HCT116 (cell line): ENCODE results near the gene HK1. TPM values are rescaled to one million over a fixed set of nuclear protein-coding genes. Genes with fewer than 3 reads are reported as not detected.

Experiments used
- ATAC-seq: fragments of 200-7000 bp; cut with Tn5 transposase; 2 replicates; pipeline ENCODE4 v1.9.1; 2020; ENCODE audit warnings: mild to moderate bottlenecking, moderate library complexity
- BruUV-seq: library from RNA; stranded (reverse); fragments of 400-500 nt; replicated peaks from 2 replicates; lab custom pipeline; 2021; lab: Mats Ljungman, UMichigan
- CTCF ChIA-PET: fragments of 300-600 bp; sonication (Branson Sonifier 250); formaldehyde crosslinking; loops from one replicate; lab custom pipeline; 2021; ENCODE audit warnings: antibody characterized with exemption; lab: Charles Lee
- POLR2A ChIA-PET: fragments of 300-600, 350-600 bp; sonication (Branson Sonifier 250); formaldehyde crosslinking; loops from one replicate; lab custom pipeline; 2021; ENCODE audit warnings: antibody characterized with exemption; lab: Charles Lee
- RAD21 ChIA-PET, 2 experiments: fragments of 300-600 bp; sonication (Branson Sonifier 250); formaldehyde crosslinking; loops; one replicate each; lab custom pipeline; 2023; ENCODE audit warnings: low total read pairs in 2 of 2; ENCODE audit not compliant: uncharacterized antibody in 2 of 2, unreplicated experiment in 2 of 2, low non-redundant PET in 1 of 2; lab: Charles Lee
- DNase-seq: peaks from one replicate; pipeline ENCODE4 v3.0.0-alpha.2; 2010; ENCODE audit warnings: low read depth, low spot score
- H2AFZ ChIP-seq: fragments of 200-600 bp; shearing (Covaris generic), sonication (generic); 2 replicates; pipeline ENCODE4 v1.6.1; 2017; ENCODE audit warnings: low read depth, mixed run types, mixed read lengths, antibody characterized with exemption, low read length; ENCODE audit not compliant: poor library complexity, severe bottlenecking
- H3K27ac ChIP-seq: 2 replicates; pipeline ENCODE4 v1.5.1; 2012; ENCODE audit warnings: low read depth, low read length
- H3K27me3 ChIP-seq: fragments of 200-600 bp; sonication (generic); 2 replicates; pipeline ENCODE4 v1.6.1; 2016; ENCODE audit warnings: mixed run types, low read length, mixed read lengths; ENCODE audit not compliant: insufficient read depth
- H3K36me3 ChIP-seq, 2 experiments: fragments of 200-500 bp in 1 of 2; fragments of 200-600 bp in 1 of 2; sonication (Bioruptor generic) in 1 of 2; sonication (generic) in 1 of 2; 2 replicates each; pipeline versions ENCODE4 v1.5.1 to v1.6.1; 2014 to 2016; ENCODE audit warnings: low read length in 2 of 2, inconsistent platforms in 1 of 2, mixed read lengths in 1 of 2, mixed run types in 1 of 2; ENCODE audit not compliant: insufficient read depth in 2 of 2, control insufficient read depth in 1 of 2
- H3K4me1 ChIP-seq, 2 experiments: fragments of 200-600 bp in 1 of 2; sonication (generic) in 1 of 2; 2 replicates each; pipeline versions ENCODE4 v1.5.1 to v1.6.1; 2012 to 2017; ENCODE audit warnings: low read length in 2 of 2, inconsistent platforms in 1 of 2, mild to moderate bottlenecking in 1 of 2, mixed read lengths in 1 of 2, mixed run types in 1 of 2, moderate library complexity in 1 of 2; ENCODE audit not compliant: insufficient read depth in 2 of 2, control insufficient read depth in 1 of 2
- H3K4me2 ChIP-seq: fragments of 200-600 bp; sonication (generic); 2 replicates; pipeline ENCODE4 v1.6.1; 2017; ENCODE audit warnings: mixed run types, low read length, mixed read lengths
- H3K4me3 ChIP-seq, 2 experiments: fragments of 200-600 bp in 1 of 2; sonication (generic) in 1 of 2; replicated peaks in 1 of 2; 2 replicates each; pipeline ENCODE4 v1.5.1; 2011 to 2016; ENCODE audit warnings: low read length in 2 of 2, control low read depth in 1 of 2, low read depth in 1 of 2, mild to moderate bottlenecking in 1 of 2, mixed read lengths in 1 of 2, mixed run types in 1 of 2
- H3K79me2 ChIP-seq: fragments of 200-600 bp; sonication (generic); 2 replicates; pipeline ENCODE4 v1.6.1; 2017; ENCODE audit warnings: mild to moderate bottlenecking, mixed run types, low read length, moderate library complexity, mixed read lengths; ENCODE audit not compliant: insufficient read depth
- H3K9ac ChIP-seq: fragments of 200-600 bp; sonication (generic); 2 replicates; pipeline ENCODE4 v1.6.1; 2016; ENCODE audit warnings: low read length, mixed read lengths
- H3K9me2 ChIP-seq: fragments of 200-600 bp; sonication (generic), shearing (Covaris generic); 2 replicates; pipeline ENCODE4 v1.6.1; 2017; ENCODE audit warnings: mixed run types, mild to moderate bottlenecking, moderate library complexity; ENCODE audit not compliant: insufficient read depth
- H3K9me3 ChIP-seq, 2 experiments: fragments of 200-500 bp in 1 of 2; fragments of 200-600 bp in 1 of 2; sonication (Bioruptor generic) in 1 of 2; sonication (generic) in 1 of 2; 2 replicates each; pipeline ENCODE4 v1.6.1; 2014 to 2017; ENCODE audit warnings: low read length in 2 of 2, mixed read lengths in 2 of 2, inconsistent platforms in 1 of 2, low read depth in 1 of 2, mild to moderate bottlenecking in 1 of 2, mixed run types in 1 of 2, moderate library complexity in 1 of 2; ENCODE audit not compliant: control insufficient read depth in 1 of 2, insufficient read depth in 1 of 2
- H4K20me1 ChIP-seq: fragments of 200-600 bp; sonication (generic), shearing (Covaris generic); 2 replicates; pipeline ENCODE4 v1.6.1; 2017; ENCODE audit warnings: mixed run types, mild to moderate bottlenecking, moderate library complexity; ENCODE audit not compliant: insufficient read depth
- CBX3 ChIP-seq: IDR thresholded peaks from 2 replicates; pipeline ENCODE4 v1.6.1; 2012; ENCODE audit warnings: low read depth
- CTCF ChIP-seq, 3 experiments: fragments of 200-600 bp in 1 of 3; sonication (generic) in 1 of 3; IDR thresholded peaks in 2 of 3; conservative IDR thresholded peaks in 1 of 3; 2 replicates each; pipeline ENCODE4 v1.5.1; 2012 to 2017; ENCODE audit warnings: low read depth in 2 of 3, low read length in 2 of 3, antibody characterized with exemption in 1 of 3, borderline replicate concordance in 1 of 3, control low read depth in 1 of 3, mild to moderate bottlenecking in 1 of 3, mixed read lengths in 1 of 3, mixed run types in 1 of 3, moderate library complexity in 1 of 3; ENCODE audit not compliant: insufficient read depth in 1 of 3
- EGR1 ChIP-seq: IDR thresholded peaks from 2 replicates; pipeline ENCODE4 v1.6.1; 2012; ENCODE audit warnings: low read depth
- EZH2 ChIP-seq: fragments of 200-600 bp; sonication (generic); IDR thresholded peaks from 2 replicates; pipeline ENCODE4 v1.6.1; 2017; ENCODE audit warnings: antibody characterized with exemption, mixed run types
- JUND ChIP-seq: IDR thresholded peaks from 2 replicates; pipeline ENCODE4 v1.6.1; 2012
- POLR2AphosphoS5 ChIP-seq: IDR thresholded peaks from 2 replicates; pipeline ENCODE4 v1.6.1; 2011; ENCODE audit warnings: mild to moderate bottlenecking, low read depth, low read length, moderate library complexity
- REST ChIP-seq: IDR thresholded peaks from 2 replicates; pipeline ENCODE4 v1.6.1; 2012; ENCODE audit warnings: low read depth
- YY1 ChIP-seq: IDR thresholded peaks from 2 replicates; pipeline ENCODE4 v1.6.1; 2011; ENCODE audit warnings: low read length, low read depth, moderate library complexity, mild to moderate bottlenecking; ENCODE audit not compliant: insufficient replicate concordance; ENCODE audit errors: extremely low read depth
- ZBTB33 ChIP-seq: IDR thresholded peaks from 2 replicates; pipeline ENCODE4 v1.6.1; 2011; ENCODE audit warnings: mild to moderate bottlenecking, low read length, moderate library complexity; ENCODE audit not compliant: insufficient replicate concordance; ENCODE audit errors: extremely low read depth
- intact Hi-C: fragments of 100-400 bp; cut with micrococcal nuclease; formaldehyde crosslinking; loops from 2 replicates; pipeline ENCODE4 v1.10.0; 2022
- total RNA-seq: library from RNA; stranded (reverse); gene quantifications from one replicate; pipeline ENCODE4 v1.2.1, GENCODE V29; 2021; ENCODE audit not compliant: unreplicated experiment

Gene HK1
- total RNA-seq, 1 experiment from 2014 or later = 50.3 TPM

DNA sequence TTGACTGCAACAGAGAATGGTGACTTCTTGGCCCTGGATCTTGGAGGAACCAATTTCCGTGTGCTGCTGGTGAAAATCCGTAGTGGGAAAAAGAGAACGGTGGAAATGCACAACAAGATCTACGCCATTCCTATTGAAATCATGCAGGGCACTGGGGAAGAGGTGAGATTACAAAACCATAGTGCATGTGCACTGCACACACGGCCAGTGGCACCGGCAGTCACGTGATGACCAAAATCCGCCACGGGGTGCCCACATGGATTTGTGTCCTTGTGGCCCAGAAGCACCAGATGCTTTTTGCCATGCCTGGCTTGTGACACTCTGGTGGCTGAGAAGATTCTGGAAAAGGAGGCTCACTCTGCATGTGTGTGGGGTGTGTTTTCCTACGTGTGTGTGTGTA, 106.0 kb downstream of the HK1 start:
- Histone ChIP-seq H3K4me3 (no peak overlapping the region), H3K4me2 (no peak overlapping the region), H3K4me1 (no peaks in the 10 kb centered on the region), H3K9ac (no peak overlapping the region), H3K27me3 (no peaks in the 10 kb centered on the region), H3K9me2 (no peaks in the 10 kb centered on the region), H2AFZ (no peak overlapping the region), H3K36me3 (peaks cover 13 to 15% of the 10 kb centered on the region in 2 experiments), H3K9me3 (no peaks in the 10 kb centered on the region), H3K27ac (no peak overlapping the region), H3K79me2 (no peaks in the 10 kb centered on the region), H4K20me1 (no peaks in the 10 kb centered on the region)
- DNase-seq = no peak
- BruUV-seq = no TSS peak
- ChIA-PET RAD21 (no interaction called here), POLR2A (no interaction called here), CTCF (no interaction called here)
- intact Hi-C loops = no loop called here
- TF ChIP-seq YY1 (no peak), CTCF (IDR thresholded peaks at IDR 0.05 in 2 of 3, conservative IDR thresholded peaks at IDR 0.05 in 1 of 3; ENCODE audit: borderline replicate concordance in 1 of 3, insufficient read depth in 1 of 3, low read depth in 2 of 3, low read length in 2 of 3) (no peak), CBX3 (no peak), POLR2AphosphoS5 (no peak), JUND (no peak), EGR1 (no peak), REST (no peak), EZH2 (no peak), ZBTB33 (no peak)
- no peak for ATAC-seq
